Gastrocnemius medialis (tissue), 4 donors: ENCODE results near the gene TUBB6. TPM values are rescaled to one million over a fixed set of nuclear protein-coding genes. Genes with fewer than 3 reads are reported as not detected.

Source experiments
- ATAC-seq, 2 donors: fragments of 150-250 bp; one replicate each; pipeline ENCODE4 v1.9.1; 2016
- DNase-seq, 2 donors: peaks; one replicate each; pipeline ENCODE4 v3.0.0-alpha.2; 2019
- H3K27ac ChIP-seq, 4 donors: fragments of 200-600 bp; sonication (generic); 1 replicate in 1 of 4; 2 replicates in 3 of 4; pipeline ENCODE4 v1.5.1; 2016 to 2018; ENCODE audit warnings: mild to moderate bottlenecking in 2 of 4, moderate library complexity in 1 of 4
- H3K27me3 ChIP-seq, 3 donors: fragments of 200-600 bp; sonication (generic) in 2 of 3; 1 replicate in 1 of 3; 2 replicates in 2 of 3; pipeline versions ENCODE4 v1.5.1 to v1.6.0; 2016 to 2019; ENCODE audit warnings: mild to moderate bottlenecking in 1 of 3, moderate library complexity in 1 of 3
- H3K36me3 ChIP-seq, 2 donors: fragments of 200-600 bp; sonication (generic) in 1 of 2; one replicate each; pipeline ENCODE4 v1.5.1; 2017 to 2018
- H3K4me1 ChIP-seq, 2 donors: fragments of 200-600 bp; sonication (generic) in 1 of 2; one replicate each; pipeline ENCODE4 v1.5.1; 2016 to 2017; ENCODE audit warnings: mild to moderate bottlenecking in 2 of 2
- H3K4me3 ChIP-seq, 4 donors: fragments of 200-600 bp; sonication (generic) in 3 of 4; 1 replicate in 1 of 4; 2 replicates in 3 of 4; pipeline ENCODE4 v1.5.1; 2016 to 2019; ENCODE audit warnings: mild to moderate bottlenecking in 2 of 4
- H3K9me3 ChIP-seq, 3 donors: fragments of 200-600 bp; sonication (generic) in 2 of 3; 1 replicate in 1 of 3; 2 replicates in 2 of 3; pipeline ENCODE4 v1.5.1; 2016 to 2019
- POLR2A ChIP-seq, 2 donors: fragments of 450-650 bp; IDR thresholded peaks; one replicate each; pipeline ENCODE4 v1.6.1; 2017; ENCODE audit warnings: antibody characterized with exemption in 2 of 2, mild to moderate bottlenecking in 2 of 2, moderate library complexity in 2 of 2
- in situ Hi-C, 4 donors: fragments of 200-750 bp; cut with MboI; loops; one replicate each; pipeline versions ENCODE4 v1.15.0 to v1.8.0; 2017; ENCODE audit warnings: low sequenced_read_pairs in 4 of 4
- intact Hi-C: fragments of 100-400 bp; cut with DNase I; formaldehyde crosslinking; loops from one replicate; pipeline ENCODE4 v1.15.1; 2023; ENCODE audit warnings: low total_unique reads
- total RNA-seq, 4 donors: library from RNA; depleted of rRNA; stranded (reverse); fragments of >200 nt; gene quantifications; one replicate each; pipeline versions ENCODE4 v1.1.0 to v1.2.3, GENCODE V29; 2016
- TF ChIP-seq, protein P1 (sequence below), 5 experiments: fragments of 450-650 bp in 3 of 5; fragments of 200-600 bp in 2 of 5; sonication (generic) in 2 of 5; IDR thresholded peaks in 4 of 5; conservative IDR thresholded peaks in 1 of 5; 1 replicate in 4 of 5; 2 replicates in 1 of 5; pipeline ENCODE4 v1.5.1; 2016 to 2019; ENCODE audit warnings: antibody characterized with exemption in 5 of 5, mild to moderate bottlenecking in 3 of 5, moderate library complexity in 3 of 5

TUBB6 gene
- total RNA-seq, 4 donors from 2014 or later: 6.3 to 29.7 (median 13.5) TPM

- no peak overlapping the region for H3K27ac ChIP-seq
- intact Hi-C loops: loop anchor here (10.0 kb wide), 3 partner anchors 183 to 1353 kb away; partner anchors contain the start of genes FAM210A, IMPA2 and RNMT
Observed at GRCh38 chr18:12371590-12371989, 63.5 kb downstream of the TUBB6 start.

GRCh38 chr18:12372406-12372805, 64.4 kb downstream of the TUBB6 start:
- in situ Hi-C loops: loop anchor here in 1 of 4 donors (10.0 kb wide), 1 partner anchor 572 kb away; the partner anchor contains the start of gene SEH1L
- no peaks in the 10 kb centered on the region for H3K9me3 ChIP-seq
- TF ChIP-seq, protein P1, sequence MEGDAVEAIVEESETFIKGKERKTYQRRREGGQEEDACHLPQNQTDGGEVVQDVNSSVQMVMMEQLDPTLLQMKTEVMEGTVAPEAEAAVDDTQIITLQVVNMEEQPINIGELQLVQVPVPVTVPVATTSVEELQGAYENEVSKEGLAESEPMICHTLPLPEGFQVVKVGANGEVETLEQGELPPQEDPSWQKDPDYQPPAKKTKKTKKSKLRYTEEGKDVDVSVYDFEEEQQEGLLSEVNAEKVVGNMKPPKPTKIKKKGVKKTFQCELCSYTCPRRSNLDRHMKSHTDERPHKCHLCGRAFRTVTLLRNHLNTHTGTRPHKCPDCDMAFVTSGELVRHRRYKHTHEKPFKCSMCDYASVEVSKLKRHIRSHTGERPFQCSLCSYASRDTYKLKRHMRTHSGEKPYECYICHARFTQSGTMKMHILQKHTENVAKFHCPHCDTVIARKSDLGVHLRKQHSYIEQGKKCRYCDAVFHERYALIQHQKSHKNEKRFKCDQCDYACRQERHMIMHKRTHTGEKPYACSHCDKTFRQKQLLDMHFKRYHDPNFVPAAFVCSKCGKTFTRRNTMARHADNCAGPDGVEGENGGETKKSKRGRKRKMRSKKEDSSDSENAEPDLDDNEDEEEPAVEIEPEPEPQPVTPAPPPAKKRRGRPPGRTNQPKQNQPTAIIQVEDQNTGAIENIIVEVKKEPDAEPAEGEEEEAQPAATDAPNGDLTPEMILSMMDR (IDR thresholded peaks at IDR 0.05 in 4 of 5, conservative IDR thresholded peaks at IDR 0.05 in 1 of 5): no peak
- TF ChIP-seq POLR2A (IDR thresholded peaks at IDR 0.05): no peak
- no peaks in the 10 kb centered on the region for H3K27me3 ChIP-seq
- ATAC-seq (no peak), DNase-seq (no peak)
- H3K4me1 ChIP-seq: peaks cover 48 to 55% of the 10 kb centered on the region in 2 donors
- peaks cover 0 to 8% of the 10 kb centered on the region in 2 donors for H3K36me3 ChIP-seq
- intact Hi-C loops: loop anchor here (10.0 kb wide), 3 partner anchors 182 to 1352 kb away; partner anchors contain the start of genes FAM210A, IMPA2 and RNMT
- peak overlapping the region; percentile 3 to 43 (median 14) for H3K27ac ChIP-seq
- H3K4me3 ChIP-seq: no peak overlapping the region

More at GRCh38 chr18:12371590-12371989, 63.5 kb downstream of the TUBB6 start:
- ATAC-seq: no peak
- TF ChIP-seq, protein P1 (IDR thresholded peaks at IDR 0.05 in 4 of 5, conservative IDR thresholded peaks at IDR 0.05 in 1 of 5): no peak
- no peak for TF ChIP-seq POLR2A (IDR thresholded peaks at IDR 0.05)
- H3K27me3 ChIP-seq: no peaks in the 10 kb centered on the region
- in situ Hi-C loops: loop anchor here in 1 of 4 donors (10.0 kb wide), 1 partner anchor 573 kb away; the partner anchor contains the start of gene SEH1L
- no peaks in the 10 kb centered on the region for H3K9me3 ChIP-seq
- H3K4me3 ChIP-seq: no peak overlapping the region
- peaks cover 48 to 55% of the 10 kb centered on the region in 2 donors for H3K4me1 ChIP-seq
- DNase-seq: no peak
- H3K36me3 ChIP-seq: peaks cover 0 to 16% of the 10 kb centered on the region in 2 donors

DNA sequence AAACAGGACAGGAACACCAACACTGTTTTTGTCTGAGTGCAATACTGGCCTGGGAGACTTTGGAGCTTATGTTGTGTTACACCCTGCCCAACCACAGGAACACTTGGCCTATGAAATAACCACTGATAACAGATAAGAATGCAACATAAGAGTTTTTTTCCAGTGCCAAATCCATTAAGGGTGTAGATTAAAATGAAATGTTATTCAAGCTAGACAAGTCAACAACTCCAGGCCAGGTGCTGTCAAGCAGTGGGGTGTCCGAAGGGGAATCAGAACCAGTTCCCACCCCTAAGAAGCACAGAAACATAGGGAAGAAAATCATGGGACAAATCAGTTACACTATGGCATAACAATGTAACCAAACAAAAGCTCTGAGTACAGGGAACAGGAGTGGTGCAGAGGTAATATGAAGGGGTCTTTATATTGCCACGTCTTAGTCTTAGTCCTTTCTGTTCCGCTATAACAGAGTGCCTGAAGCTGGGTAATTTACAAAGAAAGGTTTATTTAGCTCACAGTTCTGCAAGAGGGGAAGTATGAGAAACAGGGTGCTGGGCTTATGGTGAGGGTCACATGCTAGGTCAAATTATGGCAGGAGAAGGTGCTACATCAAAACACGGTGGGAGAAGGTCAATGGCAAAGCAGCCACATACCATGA, 65.2 kb downstream of the TUBB6 start:
- Histone ChIP-seq H3K4me3 (no peak overlapping the region), H3K4me1 (peaks cover 48 to 55% of the 10 kb centered on the region in 2 donors), H3K9me3 (no peaks in the 10 kb centered on the region), H3K36me3 (no peaks in the 10 kb centered on the region), H3K27ac (peak overlapping the region in 3 of 4 donors; percentile 11 to 13 (median 13)), H3K27me3 (no peaks in the 10 kb centered on the region)
- TF ChIP-seq, protein P1 (IDR thresholded peaks at IDR 0.05 in 4 of 5, conservative IDR thresholded peaks at IDR 0.05 in 1 of 5): no peak
- no peak for TF ChIP-seq POLR2A (IDR thresholded peaks at IDR 0.05)
- ATAC-seq: no peak
- DNase-seq: no peak
- intact Hi-C loops: loop anchor here (10.0 kb wide), 3 partner anchors 182 to 1352 kb away; partner anchors contain the start of genes FAM210A, IMPA2 and RNMT
- in situ Hi-C loops: loop anchor here in 1 of 4 donors (10.0 kb wide), 1 partner anchor 572 kb away; the partner anchor contains the start of gene SEH1L

- TF ChIP-seq, protein P1 (IDR thresholded peaks at IDR 0.05 in 4 of 5, conservative IDR thresholded peaks at IDR 0.05 in 1 of 5): no peak
- no peaks in the 10 kb centered on the region for H3K9me3 ChIP-seq
- H3K27ac ChIP-seq: peak overlapping the region in 2 of 4 donors; percentile 11 to 13
- peaks cover 48 to 53% of the 10 kb centered on the region in 2 donors for H3K4me1 ChIP-seq
- DNase-seq: no peak
- intact Hi-C loops: loop anchor here (10.0 kb wide), 3 partner anchors 181 to 1351 kb away; partner anchors contain the start of genes FAM210A, IMPA2 and RNMT
- H3K27me3 ChIP-seq: no peaks in the 10 kb centered on the region
- no peak overlapping the region for H3K4me3 ChIP-seq
- ATAC-seq: no peak
- H3K36me3 ChIP-seq: no peaks in the 10 kb centered on the region
- in situ Hi-C loops: loop anchor here in 1 of 4 donors (10.0 kb wide), 1 partner anchor 571 kb away; the partner anchor contains the start of gene SEH1L
Observed at GRCh38 chr18:12373771-12374116, 65.7 kb downstream of the TUBB6 start.
